ENCODE data around the gene UBD.

Gene UBD

GRCh38 chr6:29521006-29521680 is 38.4 kb downstream of the UBD start:
- no peak for DNase-seq (ENCODE audit: low read depth)

GRCh38 chr6:29520232-29520631 is 39.3 kb downstream of the UBD start:
- DNase-seq (ENCODE audit: low read depth), result no peak

GRCh38 chr6:29519291-29520010 is 40.1 kb downstream of the UBD start:
- DNase-seq (ENCODE audit: low read depth), result no peak

- no peak for DNase-seq (ENCODE audit: low read depth)
Observed at GRCh38 chr6:29517728-29518440, 41.6 kb downstream of the UBD start.

- DNase-seq (ENCODE audit: low read depth), result no peak
Observed at GRCh38 chr6:29517245-29517644, 42.3 kb downstream of the UBD start.

GRCh38 chr6:29516108-29516507 is 43.4 kb downstream of the UBD start:
- peak; percentile 53 for DNase-seq (ENCODE audit: low read depth)

GRCh38 chr6:29510746-29511300 is 48.7 kb downstream of the UBD start:
- no peak for DNase-seq (ENCODE audit: low read depth)

- DNase-seq (ENCODE audit: low read depth), result no peak
Observed at GRCh38 chr6:29510202-29510601, 49.3 kb downstream of the UBD start.

GRCh38 chr6:29509711-29510110 is 49.8 kb downstream of the UBD start:
- no peak for DNase-seq (ENCODE audit: low read depth)

- no peak for DNase-seq (ENCODE audit: low read depth)
Observed at GRCh38 chr6:29509239-29509638, 50.3 kb downstream of the UBD start.

- no peak for DNase-seq (ENCODE audit: low read depth)
Observed at GRCh38 chr6:29507319-29507718, 52.2 kb downstream of the UBD start.

GRCh38 chr6:29506446-29507067 is 53.0 kb downstream of the UBD start:
- no peak for DNase-seq (ENCODE audit: low read depth)

GRCh38 chr6:29505808-29506207 is 53.7 kb downstream of the UBD start:
- DNase-seq (ENCODE audit: low read depth), result no peak

All from iris pigment epithelial cell (primary cell).